Measurements from ENCODE around the gene UBAP1L.

- TF ChIP-seq CTCF (IDR thresholded peaks at IDR 0.05 in 8 of 11, conservative IDR thresholded peaks at IDR 0.05 in 3 of 11) (no peak), POLR2A (IDR thresholded peaks at IDR 0.05) (no peak), POLR2AphosphoS5 (IDR thresholded peaks at IDR 0.05) (no peak)
These were observed 37.6 kb downstream of the UBAP1L start for GRCh38 chr15:65077291-65077980.
